PFSK-1 (cell line): Measurements from ENCODE around the gene APBA2.

Source experiments
- POLR2AphosphoS5 ChIP-seq: IDR thresholded peaks from 2 replicates; pipeline ENCODE4 v1.6.1; 2012; ENCODE audit warnings: low read depth, mild to moderate bottlenecking, control low read depth, low read length, moderate library complexity
- REST ChIP-seq, 2 experiments: IDR thresholded peaks; 2 replicates each; pipeline versions ENCODE4 v1.6.1 to v1.8.0; 2011 to 2012; ENCODE audit warnings: low read depth in 2 of 2, low read length in 2 of 2, control low read depth in 1 of 2, inconsistent platforms in 1 of 2, mild to moderate bottlenecking in 1 of 2, moderate library complexity in 1 of 2; ENCODE audit not compliant: insufficient read depth in 1 of 2
- SIN3A ChIP-seq: IDR thresholded peaks from 2 replicates; pipeline ENCODE4 v1.6.1; 2012; ENCODE audit warnings: mild to moderate bottlenecking, low read length, moderate library complexity, borderline replicate concordance; ENCODE audit not compliant: insufficient read depth
- TAF1 ChIP-seq: IDR thresholded peaks from 2 replicates; pipeline ENCODE4 v1.6.1; 2012; ENCODE audit warnings: low read length, control low read depth, borderline replicate concordance; ENCODE audit not compliant: insufficient read depth

GRCh38 chr15:28948036-28948435 is 62.3 kb downstream of the APBA2 start:
- TF ChIP-seq TAF1 (no peak), POLR2AphosphoS5 (no peak), REST (IDR thresholded peaks at IDR 0.05; ENCODE audit: insufficient read depth in 1 of 2, low read depth in 2 of 2, low read length in 2 of 2) (no peak), SIN3A (no peak)
